DMS79 (cell line): ENCODE results near the gene TUBA4B.

Experiments used
- DNase-seq: peaks from one replicate; lab custom pipeline; 2025; lab: John Stamatoyannopoulos, UW

TUBA4B gene

DNA sequence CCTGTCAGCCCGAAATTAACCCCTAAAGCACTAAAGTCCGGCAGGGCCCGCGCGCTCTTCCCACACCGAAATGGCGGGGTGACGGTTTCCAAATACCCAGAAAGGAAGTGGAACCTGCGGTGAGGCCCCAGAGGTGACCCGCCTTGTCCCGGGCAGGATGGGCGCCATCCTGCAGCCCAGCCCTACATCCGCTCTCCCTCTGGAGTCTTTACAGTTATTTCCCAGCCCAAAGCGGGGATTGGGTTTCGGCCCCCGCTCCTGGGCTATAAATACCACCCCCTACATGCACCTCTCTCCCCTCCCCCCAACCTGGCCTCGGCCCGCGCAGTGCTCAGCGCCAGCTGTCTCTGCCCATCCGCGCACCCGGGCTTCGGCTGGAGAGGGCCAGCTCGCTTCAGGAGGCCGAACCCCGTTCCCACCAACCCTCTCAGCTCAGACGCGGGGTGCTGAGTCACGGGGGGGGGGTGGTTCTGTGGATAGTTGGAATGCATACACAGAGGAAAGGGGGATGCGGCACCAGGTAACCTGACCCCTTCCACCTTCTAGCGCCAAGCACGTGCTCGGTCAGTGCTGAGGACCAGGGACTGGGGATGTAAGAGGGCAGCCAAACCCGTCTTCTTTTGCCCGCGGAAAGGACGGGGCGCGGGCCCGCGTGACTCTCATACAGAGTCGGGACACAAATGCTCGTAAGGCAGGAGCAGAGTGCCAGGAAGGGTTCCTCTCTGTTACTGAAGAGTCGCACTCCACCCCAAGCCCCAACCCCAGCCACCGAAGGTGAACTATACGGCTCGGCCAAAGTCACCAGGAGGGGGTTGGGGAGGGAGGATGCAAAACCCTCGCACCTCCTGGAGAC is at the start of gene TUBA4B:
TUBA4B (plus strand) TSS at position 344 of the 853 bp plus-strand sequence; CDS start at position 509, 165 bp downstream.
- peak; percentile 34 for DNase-seq

DNA sequence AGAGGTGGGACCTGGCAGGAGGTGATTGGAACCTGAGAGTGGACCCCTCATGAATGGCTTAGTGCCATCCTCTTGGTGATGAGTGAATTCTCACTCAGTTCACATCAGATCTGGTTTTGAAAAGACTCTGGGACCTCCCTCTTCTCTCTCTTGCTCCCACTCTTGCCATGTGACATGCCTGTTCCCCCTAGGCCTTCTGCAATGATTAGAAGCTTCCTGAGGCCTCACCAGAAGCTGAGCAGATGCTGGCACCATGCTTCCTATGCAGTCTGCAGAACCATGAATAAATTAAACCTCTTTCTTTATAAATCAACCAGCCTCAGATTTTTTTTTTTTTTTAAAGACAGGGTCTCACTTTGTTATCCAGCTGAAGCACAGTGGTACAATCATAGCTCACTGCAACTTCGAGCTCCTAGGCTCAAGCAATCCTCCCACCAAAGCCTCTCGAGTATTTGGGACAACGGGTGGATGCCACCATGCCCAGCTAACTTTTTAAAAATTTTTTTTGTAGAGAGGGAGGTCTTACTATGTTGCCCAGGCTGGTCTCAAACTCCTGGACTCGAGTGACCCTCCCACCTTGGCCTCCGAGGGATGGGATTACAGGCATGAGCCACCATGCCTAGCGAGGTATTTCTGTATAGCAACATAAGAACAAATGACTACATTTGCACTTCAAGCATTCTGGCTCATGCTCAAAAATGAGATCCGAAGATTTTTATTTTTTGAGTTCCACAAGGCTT is 48.4 kb upstream of the TUBA4B start:
- no peak for DNase-seq

DNA sequence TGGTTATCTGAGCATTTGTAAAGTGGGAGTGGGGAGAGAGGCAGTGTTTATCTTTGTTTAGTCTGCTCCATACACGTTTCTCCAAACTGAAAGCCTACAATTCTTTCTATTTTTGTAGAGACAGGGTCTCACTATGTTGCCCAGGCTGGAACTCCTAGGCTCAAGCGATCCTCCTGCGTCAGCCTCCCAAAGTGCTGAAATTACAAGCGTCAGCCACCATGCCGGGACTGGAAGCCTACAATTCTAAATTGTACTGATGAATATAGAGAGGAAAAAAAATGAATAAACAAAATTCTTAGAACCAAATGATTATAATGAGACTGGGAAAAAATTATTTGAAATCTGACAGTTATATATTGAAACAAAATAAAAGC is 47.9 kb upstream of the TUBA4B start:
- no peak for DNase-seq

DNA sequence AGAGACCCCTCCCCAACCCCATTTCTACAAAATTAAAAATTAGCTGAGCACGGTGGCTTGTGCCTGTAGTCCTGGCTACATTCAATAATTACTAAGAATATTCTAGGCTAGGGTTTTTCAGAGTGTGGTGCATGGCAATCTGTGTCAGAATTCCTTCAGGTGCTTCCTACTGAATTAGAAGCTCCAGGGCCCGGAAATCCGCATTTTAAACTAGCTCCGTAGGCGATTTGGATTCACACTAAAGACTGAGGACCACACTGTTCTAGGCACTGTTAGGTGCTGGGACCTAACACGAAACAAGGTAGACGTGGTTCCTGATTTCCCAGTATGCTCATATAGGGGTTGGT is 47.1 kb upstream of the TUBA4B start:
- no peak for DNase-seq

DNA sequence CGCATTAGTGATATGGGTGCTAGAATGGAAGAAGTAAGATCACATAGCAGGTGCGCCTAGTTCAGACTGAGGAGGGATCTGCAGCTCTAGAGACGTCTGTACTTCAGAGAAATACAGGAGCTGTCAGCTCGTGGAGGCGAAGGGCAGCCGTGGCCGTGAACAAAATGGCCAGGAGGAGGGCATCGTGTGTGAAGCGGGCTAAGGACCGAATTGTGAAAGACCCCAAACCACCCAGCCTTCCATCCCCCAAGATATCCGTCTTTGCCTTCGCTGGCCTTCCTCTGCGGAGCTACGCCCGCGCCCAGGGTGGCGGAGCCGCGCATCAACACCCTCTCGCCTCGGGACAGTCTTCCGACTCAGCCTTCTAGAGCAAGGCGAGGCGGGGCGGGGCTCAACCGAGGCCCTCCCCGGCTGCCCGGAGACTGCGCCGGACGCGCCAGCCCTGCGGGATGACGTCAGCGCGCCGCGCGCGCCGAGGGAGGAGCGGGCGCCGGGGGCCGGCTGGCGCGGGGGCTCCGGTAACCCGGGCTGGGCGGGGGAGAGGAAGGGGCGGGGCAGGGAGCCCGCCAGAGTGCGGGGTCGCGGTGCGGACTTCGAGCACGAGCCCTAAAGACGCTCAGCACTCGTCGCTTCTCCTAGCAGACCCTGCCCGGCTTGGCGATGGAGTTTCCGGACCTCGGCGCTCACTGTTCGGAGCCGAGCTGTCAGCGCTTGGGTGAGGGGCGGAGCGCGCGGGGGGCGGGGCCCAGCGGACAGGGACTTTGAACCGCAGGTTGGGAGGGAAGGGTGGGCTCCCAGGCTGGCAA is 46.5 kb upstream of the TUBA4B start, which contains the start of gene ZFAND2B:
ZFAND2B (plus strand) TSS at position 455 of the 806 bp plus-strand sequence; CDS start at position 661, 206 bp downstream.
- peak; percentile 79 for DNase-seq

DNA sequence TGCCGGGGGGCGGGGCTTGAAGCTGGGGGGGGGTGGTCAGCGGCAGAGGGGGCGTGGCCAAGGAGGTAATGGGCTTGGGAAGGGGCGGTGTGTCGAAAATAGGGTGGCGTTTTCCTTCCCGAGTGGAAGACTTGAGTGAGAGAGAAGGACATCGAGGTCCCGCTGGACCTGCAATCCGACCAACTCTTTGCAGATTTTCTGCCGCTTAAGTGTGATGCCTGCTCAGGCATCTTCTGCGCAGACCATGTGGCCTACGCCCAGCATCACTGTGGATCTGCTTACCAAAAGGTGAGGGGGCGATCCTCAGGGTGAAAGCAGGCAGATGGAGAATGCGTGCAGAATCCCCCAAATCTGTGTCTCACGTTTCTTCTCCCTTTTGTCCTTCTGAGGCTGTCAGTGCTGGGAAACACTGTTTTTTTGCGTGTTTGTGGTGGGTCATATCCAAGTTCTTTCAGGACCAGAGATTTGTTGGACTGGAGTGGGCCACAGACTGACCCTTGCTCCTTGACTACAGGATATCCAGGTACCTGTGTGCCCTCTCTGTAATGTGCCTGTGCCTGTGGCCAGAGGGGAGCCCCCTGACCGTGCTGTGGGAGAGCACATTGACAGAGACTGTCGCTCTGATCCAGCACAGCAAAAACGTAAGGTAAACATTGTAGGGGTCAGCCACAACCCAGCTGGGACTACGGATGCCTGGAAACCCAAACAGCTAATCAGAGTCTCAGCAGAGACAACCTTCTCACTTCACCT is 45.7 kb upstream of the TUBA4B start:
- no peak for DNase-seq

DNA sequence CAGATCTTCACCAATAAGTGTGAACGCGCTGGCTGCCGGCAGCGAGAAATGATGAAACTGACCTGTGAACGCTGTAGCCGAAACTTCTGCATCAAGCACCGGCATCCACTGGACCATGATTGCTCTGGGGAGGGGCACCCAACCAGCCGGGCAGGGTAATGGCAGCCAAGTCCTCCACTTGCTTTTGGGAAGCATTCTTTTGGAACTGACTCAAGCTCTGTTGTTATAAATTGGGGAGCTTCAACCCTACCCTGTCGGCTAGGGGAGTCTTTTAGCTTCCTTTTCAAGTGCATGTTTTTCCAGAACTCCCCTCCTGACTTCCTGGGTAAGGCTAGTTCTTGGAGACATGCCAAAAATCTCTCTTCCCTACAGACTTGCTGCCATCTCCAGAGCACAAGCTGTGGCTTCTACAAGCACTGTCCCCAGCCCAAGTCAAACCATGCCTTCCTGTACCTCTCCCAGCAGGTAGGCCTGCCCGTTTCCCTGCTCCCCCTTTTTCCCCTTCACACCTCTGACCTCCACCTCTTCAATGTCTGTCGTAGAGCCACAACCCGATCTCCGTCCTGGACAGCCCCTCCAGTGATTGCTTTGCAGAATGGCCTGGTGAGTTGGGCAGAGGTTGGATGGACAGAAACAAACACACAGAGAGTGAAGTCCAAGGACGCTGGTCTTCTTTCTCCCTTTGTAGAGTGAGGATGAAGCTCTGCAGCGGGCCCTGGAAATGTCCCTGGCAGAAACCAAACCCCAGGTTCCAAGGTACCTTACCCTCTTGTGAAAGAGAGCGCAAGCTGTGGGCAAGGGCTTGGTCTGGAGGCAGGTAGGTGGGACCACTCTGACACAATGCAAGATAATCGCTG is 44.9 kb upstream of the TUBA4B start:
- DNase-seq, result peak; percentile 34

DNA sequence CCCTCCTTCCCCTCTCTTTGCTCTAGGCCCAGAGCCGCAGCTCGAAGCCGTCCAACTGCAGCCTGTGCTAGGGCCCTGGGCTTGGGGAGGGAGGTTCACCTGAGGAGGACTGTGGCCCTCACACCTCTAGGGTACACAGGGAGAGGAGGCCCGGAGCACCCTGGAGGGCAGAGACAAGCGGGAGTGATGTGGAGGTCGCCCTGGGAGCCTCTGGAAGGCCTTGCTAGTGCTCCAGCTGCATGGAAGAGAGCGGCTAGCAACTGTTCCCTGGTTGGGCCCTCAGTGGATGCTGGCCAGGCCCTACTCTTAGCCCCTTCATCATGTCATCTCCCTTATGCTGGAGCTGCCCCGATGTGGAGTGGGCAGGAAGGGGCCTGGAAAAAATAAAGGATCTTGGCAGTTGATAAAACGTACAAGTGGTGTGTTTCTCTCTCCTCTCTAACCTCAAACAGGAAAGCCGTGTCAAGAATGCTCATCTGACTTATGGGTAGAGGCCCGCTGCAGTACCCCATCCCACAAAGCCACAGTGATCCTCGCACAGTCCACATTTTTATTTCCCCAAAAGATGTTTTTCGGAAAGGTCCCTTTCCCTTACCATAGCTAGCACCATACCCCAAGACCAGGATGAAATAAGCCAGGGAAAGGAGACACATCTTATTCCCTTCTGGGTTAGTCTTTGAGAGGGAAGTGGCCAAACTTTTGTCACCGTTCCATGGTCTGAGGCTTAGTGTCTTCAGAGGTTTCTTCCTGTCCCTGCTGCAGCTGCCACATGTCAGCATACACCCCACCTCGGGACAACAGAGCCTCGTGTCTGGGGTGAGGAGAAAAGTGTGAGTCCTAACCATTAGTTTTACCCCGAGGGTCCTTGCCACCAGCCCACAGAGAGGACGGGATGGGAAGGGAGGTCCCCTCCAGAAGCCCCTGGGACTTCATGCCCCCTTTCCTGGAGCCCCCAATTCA is 43.5 kb upstream of the TUBA4B start:
- DNase-seq, result no peak

DNA sequence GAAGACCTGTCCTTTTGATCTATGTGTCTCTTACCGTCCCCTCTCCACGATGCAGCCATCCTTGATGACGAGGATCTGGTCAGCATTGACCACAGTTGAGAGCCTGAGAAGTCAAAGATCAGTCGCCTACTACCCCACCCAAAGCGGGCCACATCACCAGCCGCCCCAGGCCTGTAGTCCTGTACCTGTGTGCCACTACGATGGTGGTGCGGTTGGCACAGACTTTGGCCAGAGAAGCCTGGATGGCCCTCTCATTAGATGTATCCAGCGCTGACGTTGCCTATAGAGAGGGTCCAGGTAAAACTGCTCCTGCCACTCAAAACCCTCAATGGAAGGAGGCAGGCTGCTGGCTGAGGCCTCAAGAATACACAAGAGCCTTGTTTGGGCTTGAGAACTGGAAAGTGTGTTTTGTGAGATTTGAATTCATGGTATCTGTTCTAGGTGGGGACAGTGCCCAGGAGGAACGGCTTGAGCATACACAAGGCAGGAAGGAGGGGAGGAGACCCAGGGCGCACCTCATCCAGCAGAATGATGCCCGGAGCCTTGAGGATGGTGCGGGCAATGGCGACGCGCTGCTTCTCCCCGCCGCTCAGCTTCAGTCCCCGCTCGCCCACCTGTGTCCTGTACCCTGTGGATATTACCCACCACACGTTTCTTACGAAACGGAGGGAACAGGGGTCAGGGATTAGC is 42.7 kb upstream of the TUBA4B start:
- no peak for DNase-seq

DNA sequence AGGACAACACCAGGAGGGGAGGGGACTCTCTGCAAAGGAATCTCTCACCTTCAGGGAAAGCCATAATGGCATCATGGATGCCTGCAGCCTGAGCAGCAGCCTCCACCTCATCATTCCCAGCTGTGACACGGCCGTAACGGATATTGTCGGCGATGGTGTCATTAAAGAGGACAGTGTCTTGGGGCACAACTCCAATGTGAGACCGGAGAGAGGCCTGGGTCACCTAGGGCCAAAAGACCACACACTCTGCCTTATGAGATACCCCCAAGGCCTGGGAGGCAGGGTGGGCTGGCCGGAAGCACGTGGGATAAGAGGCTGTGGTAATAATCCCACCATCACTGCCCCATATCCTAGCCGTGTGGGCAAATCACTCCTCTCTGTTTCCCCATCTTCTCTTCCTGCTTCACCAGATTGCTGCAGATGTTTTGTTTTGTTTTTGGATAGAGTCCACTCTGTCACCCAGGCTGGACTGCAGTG is 42.1 kb upstream of the TUBA4B start:
- DNase-seq, result no peak

DNA sequence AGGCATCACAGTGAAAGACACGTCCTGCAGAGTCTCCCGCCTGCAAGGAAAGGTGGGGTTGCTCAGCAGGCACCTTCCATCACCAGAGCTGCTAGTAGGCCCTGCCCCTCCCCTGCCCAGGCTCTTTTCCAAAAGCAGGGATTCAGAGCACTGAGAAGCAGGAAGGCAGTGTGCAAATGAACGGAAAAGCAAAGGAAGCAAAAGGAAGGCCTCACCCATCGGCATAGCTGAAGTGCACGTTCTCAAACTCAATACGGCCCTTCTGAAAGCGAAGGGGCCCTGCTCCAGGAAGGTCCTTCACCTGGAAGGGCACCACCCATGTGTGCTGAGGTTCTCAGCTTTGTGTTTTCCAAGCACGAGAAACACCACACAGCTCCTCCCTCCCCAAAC is 40.0 kb upstream of the TUBA4B start:
- DNase-seq, result no peak

DNA sequence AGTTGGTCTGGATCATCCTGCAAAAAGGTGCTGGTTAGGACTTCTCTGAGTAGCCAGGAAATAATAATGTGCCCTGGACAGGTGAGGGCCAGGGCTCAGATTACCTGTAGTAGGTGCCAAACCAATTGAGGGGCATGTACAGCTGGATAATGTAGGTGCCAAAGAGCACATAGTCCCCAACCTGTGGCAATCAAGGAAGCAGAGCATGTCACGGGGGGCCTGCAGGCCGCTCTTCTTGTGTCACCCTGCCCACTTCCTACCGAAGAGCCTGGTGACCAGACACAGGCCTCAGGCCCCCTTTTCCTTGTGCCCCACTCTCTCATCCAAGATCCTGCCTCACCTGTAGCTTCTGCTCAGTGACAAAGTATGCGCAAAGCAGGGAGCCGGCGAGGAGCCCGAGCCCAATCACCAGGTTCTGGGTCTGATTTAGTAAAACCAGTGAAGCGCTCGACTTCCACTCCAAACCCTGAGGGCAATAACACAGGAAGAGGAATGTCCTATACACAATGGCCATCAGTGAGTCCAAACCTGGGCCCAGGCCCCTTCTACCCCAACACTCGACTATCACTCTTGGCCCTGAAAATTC is 39.5 kb upstream of the TUBA4B start:
- no peak for DNase-seq

DNA sequence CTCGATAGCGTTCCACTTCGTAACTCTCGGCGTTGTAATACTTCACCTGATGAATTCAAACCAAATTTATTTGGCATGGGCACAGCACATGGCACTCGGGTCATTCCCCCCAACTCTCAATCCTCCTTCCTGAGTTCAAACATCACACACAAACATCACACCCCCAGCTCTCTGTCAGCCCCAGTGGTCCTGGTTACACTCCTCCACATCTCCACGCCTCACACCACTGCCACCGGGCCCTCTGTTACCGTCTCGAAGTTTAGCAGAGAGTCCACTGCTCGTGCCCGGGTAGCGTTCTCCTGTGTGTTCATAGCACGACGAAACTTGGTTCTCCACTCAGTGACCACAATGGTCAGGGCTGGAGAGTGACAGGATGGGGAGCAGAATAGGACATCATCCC is 38.9 kb upstream of the TUBA4B start:
- DNase-seq, result no peak

DNA sequence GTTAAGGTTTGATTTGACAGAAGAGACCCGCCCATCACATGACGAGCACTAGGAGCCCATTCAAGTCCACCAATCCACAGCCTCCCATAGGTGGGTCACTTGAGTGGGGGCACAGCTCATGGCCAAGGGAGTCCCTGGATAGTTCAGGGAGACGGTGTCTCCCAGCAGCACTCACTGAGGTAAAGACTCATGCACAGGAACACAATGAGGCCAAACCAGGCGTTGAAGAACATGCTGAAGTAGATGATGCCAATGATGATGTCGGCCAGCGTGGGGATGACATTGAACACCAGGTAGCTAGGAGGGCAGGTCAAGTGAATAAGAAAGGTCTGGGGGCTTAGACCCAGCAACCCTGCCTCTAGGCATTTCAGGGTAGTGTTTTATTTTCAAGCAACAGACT is 38.3 kb upstream of the TUBA4B start:
- no peak for DNase-seq

DNA sequence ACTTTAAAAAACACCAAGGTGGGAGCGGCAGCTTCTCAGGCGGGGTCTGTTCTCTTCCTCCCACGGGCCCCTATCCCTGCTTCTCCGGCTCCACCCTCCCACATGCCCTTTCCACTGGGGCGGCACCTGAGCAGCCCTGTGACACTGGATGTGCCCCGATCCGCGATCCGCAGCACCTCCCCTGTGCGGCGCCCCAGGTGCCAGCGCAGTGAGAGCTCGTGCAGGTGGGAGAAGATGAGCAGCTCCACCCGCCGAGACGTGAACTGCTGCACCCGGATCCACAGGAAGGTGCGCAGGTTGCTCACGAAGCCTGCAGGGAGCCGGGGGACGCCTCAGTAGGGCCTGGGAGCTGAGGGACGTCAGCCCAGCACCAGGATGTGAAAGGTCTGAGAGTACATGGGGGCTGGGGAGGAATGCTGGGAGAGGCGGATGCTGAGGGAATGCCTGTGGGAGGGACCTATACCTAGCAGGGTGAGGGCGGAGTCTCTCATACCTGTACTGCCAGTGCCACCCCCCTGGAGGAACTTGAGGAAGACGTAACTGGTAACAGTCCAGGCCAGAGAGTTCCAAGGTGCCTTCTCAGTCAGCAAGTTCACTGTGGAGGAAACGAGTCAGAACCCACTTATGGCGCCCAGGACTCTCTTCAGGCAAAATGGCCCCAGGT is 37.0 kb upstream of the TUBA4B start:
- no peak for DNase-seq

DNA sequence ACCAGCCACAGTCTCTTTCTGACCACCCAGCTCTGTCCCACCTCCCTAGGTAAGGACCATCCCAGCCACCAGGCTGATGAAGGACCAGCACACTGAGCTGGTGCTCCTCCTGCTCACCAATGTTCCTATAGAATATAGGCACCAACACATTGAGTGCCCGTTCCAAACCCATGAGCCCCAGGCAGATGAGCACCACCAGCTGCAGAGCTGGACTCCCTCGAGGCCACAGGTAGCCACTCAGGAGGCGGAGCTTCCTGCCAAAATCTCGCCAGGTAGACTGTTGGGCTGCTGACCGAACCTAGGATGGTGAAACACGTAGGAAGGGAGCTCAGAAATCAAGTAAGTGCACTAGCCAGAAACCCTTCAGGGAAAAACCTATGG is 36.5 kb upstream of the TUBA4B start:
- no peak for DNase-seq

DNA sequence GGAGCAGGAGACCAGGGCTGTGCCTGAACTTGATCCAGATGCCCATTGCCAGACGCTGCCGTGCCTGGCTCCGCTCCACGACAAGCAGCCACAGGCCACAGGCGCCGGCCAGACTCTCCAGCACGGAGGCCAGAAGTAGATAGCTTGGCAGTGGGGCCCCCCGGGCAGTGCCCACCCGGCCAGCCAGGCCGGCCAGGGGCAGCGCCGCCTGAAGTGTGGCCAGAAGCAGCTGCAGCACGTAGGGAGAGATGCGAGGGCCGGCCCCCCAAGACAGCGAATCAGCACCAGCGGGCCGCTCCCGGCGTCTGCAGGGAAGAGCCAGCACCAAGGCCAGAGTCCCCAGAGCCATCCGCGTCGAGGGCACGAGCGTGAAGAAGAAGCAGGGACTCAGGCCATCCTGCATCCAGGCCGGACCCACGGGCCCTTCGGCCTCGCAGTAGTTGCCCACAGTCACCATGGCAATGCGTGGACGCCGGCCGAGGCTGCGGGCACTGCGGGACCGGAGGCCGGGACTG is 34.8 kb upstream of the TUBA4B start:
- DNase-seq, result peak; percentile 46
